NCI-H1436 (cell line): ENCODE measurements around the gene NFATC2IP.
"Not testable (repeated sequence)": the region's sequence is repeated elsewhere in the genome, so short reads cannot be mapped to it uniquely, and the experiment has no call there.

Experiments
- DNase-seq: peaks from one replicate; lab custom pipeline; 2025; lab: John Stamatoyannopoulos, UW

Gene NFATC2IP

GRCh38 chr16:28999577-28999976 lies 48.8 kb downstream of the NFATC2IP start:
- no peak for DNase-seq

DNA sequence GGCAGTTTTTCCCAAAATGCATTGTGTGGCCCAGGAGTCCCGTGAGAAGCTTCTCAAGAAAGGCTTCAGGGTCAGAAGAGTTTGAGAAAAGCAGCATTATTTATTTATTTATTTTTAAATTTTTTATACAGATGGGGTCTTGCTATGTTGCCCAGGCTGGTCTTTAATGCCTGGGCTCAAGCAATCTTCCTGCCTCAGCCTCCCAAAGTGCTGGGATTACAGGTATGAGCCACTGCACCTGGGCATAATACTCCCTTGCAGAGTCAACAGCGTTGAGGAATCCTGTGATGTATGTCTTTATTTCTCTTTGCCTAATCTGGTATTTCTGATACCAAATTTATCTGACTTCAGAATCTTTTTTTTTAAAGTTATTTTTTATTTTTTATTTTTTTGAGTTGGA lies 49.3 kb downstream of the NFATC2IP start:
- DNase-seq: no peak

- DNase-seq: not testable (repeated sequence)
Measured at GRCh38 chr16:29004496-29005139, 53.9 kb downstream of the NFATC2IP start.

DNA sequence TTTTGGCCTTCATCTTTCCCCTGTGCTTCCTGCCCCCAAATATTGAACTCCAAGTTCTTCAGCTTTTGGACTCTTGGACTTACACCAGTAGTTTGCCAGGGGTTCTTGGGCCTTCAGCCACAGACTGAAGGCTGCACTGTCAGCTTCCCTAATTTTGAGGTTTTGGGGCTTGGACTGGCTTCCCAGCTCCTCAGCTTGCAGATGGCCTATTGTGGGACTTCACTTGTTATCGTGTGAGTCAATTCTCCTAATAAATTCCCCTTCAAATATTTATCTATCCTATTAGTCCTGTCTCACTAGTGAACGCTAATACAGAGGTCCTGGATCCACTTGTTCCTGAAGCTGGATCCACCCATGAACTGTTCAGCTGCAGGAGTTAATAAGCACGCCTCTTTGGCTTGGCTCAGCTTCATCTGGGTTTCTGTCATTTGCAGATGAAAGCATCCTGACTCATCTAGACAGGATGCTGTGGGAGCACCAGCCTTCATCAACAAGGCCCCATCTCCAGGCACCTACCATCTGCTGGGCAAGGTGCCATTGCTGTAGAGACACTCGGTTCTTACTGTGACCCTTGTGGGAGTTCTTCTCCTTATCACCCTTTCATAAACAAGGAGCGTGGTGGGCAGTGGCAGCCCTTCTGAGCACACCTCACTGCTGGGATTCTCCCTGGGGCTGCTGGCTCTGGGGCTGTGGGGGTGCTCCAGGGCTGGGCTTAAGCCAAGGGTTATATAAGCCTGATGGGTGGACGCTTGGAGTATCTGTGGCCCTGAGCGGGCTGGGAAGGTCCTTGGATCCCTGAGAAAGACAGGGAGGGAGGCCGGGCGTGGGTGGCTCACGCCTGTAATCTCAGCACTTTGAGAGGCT lies 57.2 kb downstream of the NFATC2IP start:
- no peak for DNase-seq

DNA sequence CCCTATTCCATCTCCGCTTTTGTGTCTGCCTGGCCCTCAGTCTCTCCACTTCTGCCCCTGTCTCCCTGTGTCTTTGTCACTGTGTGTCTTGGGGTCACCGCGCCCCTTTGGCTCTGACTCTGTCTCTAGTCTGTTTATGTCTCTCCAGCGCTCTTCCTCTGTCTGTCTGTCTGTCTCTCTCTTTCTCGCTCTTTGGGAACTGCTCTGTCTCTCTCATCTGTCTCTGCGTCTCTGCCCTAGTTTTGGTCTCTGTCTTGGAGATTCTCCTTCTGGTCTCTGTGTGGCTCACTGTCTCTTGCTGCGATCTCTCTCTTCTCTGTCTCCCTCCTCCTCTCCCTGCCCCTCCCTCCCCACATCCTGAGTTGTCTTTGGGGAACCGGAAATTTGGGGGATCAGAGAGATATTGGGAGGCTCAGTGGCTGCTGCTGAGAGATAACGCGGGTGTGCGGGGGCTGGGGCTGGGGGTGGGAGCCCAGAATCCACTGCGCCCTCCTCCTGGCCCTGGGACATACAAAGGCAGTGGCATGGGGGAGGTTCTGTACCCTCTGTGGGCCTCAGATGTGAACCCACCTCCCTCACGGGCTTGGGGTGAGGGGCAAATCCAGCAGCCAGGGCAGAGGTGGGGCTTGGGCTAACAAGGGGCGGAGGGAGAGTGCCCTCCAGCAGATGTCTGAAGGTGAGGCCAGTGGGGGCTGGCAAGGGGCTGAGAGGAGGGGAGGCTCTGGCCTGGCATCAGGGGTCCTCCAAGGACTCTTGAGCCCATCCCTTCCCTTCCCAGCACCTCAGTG lies 58.5 kb downstream of the NFATC2IP start:
- no peak for DNase-seq

DNA sequence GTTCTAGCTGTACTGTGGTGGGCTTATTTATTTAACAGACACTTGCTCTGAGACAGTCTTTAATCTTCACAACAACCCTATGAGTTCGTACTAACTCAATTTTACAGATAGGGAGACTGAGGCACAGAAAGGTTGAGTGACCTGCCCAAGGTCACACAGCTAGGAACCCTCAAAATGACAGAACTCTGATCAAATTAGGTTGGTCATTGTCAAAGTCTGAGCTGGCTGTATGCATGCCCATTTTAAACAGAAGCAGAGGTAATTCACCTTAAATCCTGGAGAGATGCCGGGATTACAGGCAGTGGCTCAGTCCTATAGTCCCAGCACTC lies 59.1 kb downstream of the NFATC2IP start:
- DNase-seq: no peak

DNA sequence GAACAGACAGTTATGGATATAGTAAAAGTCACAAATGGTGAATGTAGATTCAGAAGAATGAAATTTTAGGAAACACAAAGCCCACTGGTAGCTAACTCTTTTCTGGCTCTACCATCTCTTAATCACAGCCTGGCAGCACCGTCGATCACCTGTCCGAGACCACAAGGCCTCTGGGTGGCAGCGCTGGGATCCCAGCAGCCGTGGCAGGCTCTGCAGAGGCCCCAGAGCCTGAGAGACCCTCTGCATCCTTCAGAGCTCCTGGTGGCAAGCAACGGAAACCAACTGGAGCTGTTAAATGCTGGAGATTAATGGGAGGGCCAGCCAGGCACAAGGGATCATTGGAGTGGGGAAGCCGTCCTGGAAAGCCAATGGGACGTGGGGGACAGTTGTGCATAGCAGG lies 60.4 kb downstream of the NFATC2IP start:
- no peak for DNase-seq

DNA sequence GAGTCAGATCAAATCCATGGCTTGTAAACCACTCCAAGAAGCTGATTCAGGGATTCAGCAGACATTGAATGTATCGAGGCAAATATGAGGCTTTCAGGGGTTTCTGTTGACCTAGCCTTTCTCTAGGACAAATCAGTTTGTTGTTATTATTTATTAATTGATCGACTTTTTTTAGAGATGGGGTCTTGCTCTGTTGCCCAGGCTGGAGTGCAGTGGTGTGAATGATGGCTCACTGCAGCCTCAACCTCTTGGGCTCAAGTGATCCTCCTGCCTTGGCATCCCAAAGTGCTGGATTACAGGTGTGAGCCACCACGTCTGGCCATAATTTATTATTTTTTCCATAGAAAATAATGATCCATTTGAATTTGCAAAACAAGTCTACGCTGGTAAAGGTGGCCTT lies 61.1 kb downstream of the NFATC2IP start:
- DNase-seq: no peak

DNA sequence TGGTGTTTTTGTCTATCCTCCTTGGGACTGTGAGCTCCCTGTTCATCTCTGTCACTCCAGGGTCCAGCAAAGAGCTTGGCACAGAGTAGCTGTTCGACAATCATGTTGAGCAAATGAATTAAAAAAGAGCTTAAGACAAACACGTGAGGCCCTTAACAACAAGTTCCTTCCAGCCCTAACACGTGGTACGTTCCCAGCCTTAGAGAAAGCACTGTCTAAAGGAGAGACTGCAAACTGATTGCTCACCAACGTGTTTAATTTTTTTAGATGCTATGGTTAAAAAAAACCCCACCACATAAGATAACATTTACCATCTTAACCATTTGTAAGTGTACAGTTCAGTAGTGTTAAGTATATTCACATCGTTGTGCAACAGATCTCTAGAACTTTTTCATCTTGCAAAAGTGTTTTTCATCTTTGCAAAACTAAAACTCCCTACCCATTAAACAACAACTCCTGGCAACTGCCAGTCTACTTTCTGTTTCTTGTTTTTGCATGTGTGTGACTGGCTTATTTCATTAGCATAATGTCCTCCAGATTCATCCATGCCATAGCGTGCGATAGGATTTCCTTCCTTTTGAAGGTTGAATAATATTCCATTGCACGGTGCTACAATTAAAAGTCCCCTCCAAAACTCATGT lies 62.3 kb downstream of the NFATC2IP start:
- no peak for DNase-seq

DNA sequence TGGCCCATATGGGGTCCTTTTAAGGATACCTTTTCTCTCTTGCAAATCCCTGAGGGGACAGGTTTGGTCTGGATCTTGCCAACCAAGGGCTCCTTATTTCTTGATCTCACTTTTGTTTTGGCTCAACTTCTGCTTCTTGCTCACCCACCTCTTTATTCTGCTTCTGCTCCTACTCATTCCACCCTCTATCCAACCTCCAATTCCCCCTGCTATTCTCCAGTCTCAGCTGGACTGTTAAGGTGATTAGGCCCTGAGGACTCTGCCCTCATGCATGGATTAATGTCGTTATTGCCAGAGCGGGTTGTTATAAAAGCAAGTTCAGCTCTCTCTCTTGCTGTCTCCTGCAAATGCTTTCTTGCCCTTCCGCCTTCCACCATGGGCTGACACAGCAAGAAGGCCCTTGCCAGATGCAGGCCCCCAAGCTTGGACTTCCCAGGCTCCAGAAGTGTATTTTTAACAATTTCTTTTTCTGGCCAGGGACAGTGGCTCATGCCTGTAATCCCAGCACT lies 63.9 kb downstream of the NFATC2IP start:
- DNase-seq: no peak
